ENCODE results near the gene NAPB. TPM values are rescaled to one million over a fixed set of nuclear protein-coding genes. Genes with fewer than 3 reads are reported as not detected.
"Not testable (repeated sequence)": the region's sequence is repeated elsewhere in the genome, so short reads cannot be mapped to it uniquely, and the experiment has no call there.

NAPB gene
- total RNA-seq, 1 donor from 2014 or later, result 5.3 TPM

- DNase-seq (ENCODE audit: low spot score), result peak; percentile 73
- peak; percentile 72 for ATAC-seq
These were observed 71.7 kb downstream of the NAPB start for GRCh38 chr20:23349338-23350195.

DNA sequence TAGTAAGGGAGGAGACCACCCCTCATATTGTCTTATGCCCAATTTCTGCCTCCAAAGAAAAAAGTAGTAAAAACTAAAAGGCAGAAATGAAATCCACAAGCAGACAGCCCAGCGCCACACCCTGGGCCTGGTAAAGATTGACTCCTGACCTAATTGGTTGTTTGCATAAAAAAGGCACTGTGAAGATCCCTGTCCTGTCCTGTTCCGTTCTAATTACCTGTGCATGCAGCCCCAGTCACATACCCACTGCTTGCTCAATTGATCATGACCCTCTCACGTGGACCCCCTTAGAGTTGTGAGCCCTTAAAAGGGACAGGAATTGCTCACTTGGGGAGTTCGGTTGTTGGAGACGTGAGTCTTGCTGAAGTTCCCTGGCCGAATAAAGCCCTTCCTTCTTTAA is 72.8 kb downstream of the NAPB start:
- ATAC-seq; DNase-seq (ENCODE audit: low spot score): not testable (repeated sequence)

DNA sequence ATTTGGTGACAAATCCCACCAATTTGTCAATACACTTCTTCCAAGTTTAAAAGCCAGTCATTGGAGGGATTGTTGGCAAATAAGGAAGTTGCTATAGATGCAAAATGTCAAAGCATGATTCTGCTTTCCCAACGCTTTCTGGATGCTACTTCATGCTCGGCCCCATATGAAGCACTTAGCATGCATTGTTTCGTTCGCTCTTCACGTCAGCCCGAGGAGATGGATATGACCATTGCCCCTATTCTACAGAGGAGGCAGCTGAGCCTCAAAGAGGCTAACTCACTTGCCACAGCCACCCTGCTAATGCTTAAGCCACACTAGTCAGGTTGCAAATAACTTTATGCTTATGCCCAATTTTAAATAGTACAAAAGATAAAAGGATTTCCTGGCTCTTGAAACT is 73.5 kb downstream of the NAPB start:
- DNase-seq (ENCODE audit: low spot score) (no peak), ATAC-seq (no peak)

DNA sequence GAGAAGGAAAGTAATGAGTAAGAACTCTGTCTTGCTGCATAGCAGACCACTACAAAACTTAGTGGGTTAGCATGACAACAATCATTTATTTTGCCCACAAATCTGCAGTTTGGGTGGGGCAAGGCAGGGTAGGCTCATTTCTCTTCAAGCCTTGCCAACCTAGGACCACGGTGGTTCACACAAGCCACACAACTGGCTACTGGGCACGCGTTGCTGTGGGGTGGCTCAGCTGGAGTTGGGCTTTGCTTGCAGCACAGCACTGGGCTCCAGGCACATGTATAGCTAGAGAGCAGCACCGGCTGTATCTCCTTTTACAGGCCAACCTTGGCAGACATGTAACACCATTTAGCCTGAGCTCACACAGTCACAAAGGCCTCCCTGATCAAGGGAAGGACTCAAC is 75.3 kb downstream of the NAPB start:
- ATAC-seq (no peak), DNase-seq (ENCODE audit: low spot score) (no peak)

DNA sequence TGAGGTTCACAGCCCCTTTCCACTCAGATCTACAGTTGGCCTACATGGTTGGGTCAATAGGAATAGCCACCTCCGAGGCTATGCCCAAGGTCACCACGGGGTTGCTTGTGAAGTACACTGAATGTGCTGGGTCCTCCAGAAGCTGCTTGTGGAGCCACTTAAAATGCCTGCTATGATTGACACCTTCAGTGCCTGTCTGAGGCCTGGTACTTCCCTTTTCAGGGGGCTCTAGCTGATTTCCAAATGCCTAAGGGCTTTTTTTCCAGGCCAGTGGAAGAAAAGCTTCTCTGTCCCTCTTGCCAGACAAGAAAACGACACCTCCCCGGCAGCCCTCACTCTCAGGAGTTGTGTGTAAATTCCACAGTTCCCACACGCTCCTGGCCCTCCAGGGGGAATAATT is 77.0 kb downstream of the NAPB start:
- ATAC-seq, result no peak
- no peak for DNase-seq (ENCODE audit: low spot score)

GRCh38 chr20:23343590-23343989 is 77.7 kb downstream of the NAPB start:
- DNase-seq (ENCODE audit: low spot score), result no peak
- no peak for ATAC-seq

GRCh38 chr20:23341073-23341472 is 80.2 kb downstream of the NAPB start:
- ATAC-seq (no peak), DNase-seq (ENCODE audit: low spot score) (no peak)

GRCh38 chr20:23340524-23340923 is 80.8 kb downstream of the NAPB start:
- ATAC-seq, result peak; percentile 55

DNA sequence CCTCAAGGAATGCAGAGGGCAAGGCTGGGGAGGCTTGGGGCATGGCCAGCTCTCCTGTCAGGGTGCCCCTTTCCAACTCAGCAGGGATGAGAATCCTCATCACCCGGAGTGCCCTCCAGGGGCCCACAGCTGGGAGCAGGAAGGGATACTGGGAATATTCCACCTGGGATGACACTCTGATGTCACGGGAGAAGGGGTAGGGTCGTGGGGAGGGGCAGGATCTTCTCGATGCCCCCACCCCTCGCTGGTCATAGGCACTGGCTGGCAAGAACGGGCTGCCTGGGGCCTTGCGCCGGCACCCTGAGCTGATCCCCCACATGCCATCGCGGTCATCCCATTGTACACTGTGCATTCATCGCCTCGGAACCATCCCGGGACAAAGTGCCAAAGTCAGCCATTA is 81.3 kb downstream of the NAPB start:
- ATAC-seq, result no peak

More at GRCh38 chr20:23340524-23340923, 80.8 kb downstream of the NAPB start:
- DNase-seq (ENCODE audit: low spot score), result no peak

DNA sequence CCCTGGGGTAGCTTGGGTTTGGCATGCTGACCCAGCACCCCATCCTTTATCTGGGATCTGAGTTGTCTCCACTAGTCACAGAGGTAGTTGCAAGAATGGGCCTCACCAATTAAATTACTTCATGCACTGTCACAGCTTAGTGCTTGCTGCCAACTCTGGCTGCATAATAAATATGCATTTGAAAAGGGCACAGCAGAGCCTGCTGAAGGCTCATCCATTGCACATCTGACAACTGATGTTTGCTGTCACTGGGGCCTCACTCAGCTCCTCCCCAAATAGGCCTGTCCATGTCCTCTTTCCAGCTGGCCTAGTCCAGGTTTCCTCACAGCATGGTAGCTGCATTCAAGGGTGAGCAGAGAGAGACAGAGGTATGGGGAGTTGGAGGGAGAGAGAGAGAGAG is 84.0 kb downstream of the NAPB start:
- ATAC-seq (no peak), DNase-seq (ENCODE audit: low spot score) (no peak)

More for the DNA sequence above, 81.3 kb downstream of the NAPB start:
- DNase-seq (ENCODE audit: low spot score), result no peak

DNA sequence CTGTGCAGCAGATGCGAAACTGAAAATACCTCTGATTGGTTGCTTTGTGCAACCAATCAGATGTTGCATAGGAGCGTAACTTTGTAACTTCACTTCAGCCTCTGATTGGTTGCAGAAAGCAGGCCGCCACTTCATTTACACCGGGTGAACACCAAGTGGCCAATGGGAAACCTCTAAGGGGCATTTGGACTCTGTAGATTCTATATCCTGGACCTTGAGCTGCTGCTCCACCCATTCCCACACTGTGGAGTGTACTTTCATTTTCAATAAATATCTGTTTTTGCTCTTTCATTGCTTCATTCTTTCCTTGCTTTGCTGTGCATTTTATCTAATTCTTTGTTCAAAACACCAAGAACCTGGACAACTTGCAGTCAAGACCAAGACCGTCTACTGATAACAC is 84.8 kb downstream of the NAPB start:
- DNase-seq (ENCODE audit: low spot score) (no peak), ATAC-seq (no peak)

GRCh38 chr20:23335521-23335920 is 85.8 kb downstream of the NAPB start:
- no peak for DNase-seq (ENCODE audit: low spot score)
- no peak for ATAC-seq

DNA sequence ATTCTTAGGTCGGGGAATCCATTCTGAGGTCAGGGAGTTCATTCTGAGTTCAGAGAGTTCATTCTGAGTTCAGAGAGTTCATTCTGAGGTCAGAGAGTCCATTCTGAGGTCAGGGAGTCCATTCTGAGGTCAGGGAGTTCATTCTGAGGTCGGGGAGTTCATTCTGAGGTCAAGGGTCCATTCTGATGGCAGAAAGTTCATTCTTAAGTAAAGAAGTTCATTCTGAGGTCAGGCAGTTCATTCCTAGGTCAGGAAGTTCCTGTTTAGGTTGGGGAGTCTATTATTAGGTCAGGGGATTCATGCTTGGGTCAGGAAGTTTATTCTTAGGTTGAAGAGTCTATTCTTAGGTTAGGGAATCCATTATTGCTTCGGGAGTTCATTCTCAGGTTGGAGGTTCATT is 87.2 kb downstream of the NAPB start:
- ATAC-seq (no peak), DNase-seq (ENCODE audit: low spot score) (no peak)

DNA sequence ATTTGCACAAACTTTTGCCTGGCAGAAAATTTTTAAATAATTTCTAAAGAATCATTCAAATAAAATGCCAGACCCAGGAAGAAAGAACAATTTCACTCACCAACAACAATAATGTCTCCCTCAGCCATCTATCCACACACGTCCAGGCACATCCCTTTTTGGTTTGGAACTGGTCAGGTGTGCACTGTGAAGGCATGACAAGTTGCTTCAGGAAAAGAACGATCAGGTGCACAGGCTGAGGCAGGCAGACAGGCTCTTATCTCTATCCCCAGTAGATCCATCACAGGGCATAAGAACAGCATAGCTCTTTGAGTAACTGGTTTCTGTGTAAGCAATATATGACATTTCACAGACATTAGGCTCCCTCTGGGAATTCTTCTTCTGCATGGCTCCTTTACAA is 88.8 kb downstream of the NAPB start:
- DNase-seq (ENCODE audit: low spot score), result no peak
- ATAC-seq, result no peak

DNA sequence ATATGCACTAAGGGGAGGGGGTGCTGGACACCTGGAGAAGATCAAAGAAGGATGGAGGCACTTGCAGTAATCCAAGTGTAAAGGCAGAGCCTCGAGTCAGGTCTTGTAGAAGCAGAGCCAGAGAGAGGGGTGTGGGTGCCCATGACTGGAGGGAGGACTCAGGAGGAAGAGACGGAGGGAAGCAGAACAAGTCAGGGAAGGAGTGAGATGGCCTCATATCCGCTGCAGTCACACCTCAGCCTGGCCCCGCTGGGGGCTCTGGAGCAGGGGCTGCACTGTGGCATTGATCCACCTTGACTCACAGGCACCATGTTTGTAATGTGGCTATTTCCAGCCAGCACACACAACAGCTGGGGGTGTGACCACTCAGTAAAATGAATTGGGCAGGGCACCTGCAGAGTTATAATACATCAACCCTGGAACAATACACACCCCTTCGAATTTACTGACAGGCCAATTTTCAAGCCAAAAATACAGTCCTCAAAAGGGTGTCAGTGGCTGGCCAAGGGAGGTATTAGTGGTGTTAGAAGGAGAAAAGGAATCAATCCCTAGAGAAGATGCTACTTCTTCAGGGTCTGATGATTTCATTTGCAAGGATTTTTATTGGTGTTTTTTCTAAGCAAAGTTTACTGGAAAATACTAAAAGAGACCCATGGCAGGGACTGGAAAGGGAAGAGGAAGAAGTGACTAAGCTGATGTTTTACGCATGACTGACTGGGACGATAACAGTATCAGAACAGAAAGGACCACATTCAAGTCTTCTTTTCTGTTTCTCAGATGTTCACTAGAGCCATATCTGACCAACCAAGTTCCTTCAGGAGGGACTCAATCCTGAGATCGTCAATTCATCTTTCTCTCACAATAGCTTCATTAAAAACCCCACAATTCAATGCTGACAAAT is 89.6 kb downstream of the NAPB start:
- DNase-seq (ENCODE audit: low spot score), result no peak
- no peak for ATAC-seq

GRCh38 chr20:23327617-23328333 is 93.5 kb downstream of the NAPB start:
- ATAC-seq (no peak), DNase-seq (ENCODE audit: low spot score) (no peak)

- ATAC-seq (no peak), DNase-seq (ENCODE audit: low spot score) (no peak)
These were observed 94.5 kb downstream of the NAPB start for GRCh38 chr20:23326774-23327173.

DNA sequence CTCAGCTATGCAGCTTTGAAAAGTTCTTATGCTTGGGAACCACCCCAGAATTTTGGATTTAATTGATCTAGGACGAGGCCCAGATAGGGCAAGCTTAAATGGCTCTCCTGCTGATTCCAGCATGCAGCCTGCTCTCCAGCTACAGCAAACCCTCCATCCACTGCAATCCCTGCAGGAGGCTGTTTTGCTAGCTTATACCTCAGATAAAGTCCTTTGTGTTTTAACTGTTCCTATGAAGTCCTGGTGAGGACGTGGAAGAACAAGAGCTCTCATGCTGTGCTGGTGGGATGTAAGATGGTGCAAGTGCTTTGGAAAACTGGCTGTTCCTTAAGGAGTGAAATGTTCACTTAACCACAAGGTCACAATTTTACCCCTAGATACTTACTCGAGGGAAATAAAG is 96.2 kb downstream of the NAPB start:
- ATAC-seq, result no peak
- DNase-seq (ENCODE audit: low spot score), result no peak
